Measurements from ENCODE around the gene FZR1. TPM values are rescaled to one million over a fixed set of nuclear protein-coding genes. Genes with fewer than 3 reads are reported as not detected.

Gene FZR1
- total and polyA plus RNA-seq, 2 of the 4 experiments (the other 2 are of a cell fraction): 21.5 to 47.8 TPM

DNA sequence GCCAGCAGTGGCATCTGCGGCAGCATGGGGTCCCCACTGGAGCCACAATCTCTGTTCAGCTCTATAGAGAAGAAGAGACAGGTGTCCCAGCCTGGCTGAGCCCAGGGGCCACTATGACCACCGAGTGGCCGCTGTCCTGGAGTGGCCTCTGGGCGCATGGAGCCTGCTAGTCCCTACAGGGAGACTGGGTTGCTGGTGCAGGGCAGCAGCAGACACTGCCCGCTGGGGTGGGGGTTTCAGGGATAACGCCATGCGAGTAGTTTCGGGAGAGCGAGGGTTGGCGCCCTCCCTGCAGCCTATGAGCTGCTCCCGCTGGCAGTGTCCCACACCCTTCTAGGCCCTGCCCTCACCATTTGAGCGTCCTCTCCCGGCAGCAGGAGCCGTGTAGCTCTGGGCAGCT, 22.0 kb downstream of the FZR1 start:
- H4K20me1 ChIP-seq (ENCODE audit: insufficient read depth, low read length): peaks cover 26% of the 10 kb centered on the region
- H3K36me3 ChIP-seq (ENCODE audit: control insufficient read depth, insufficient read depth, low read length): peaks cover 70% of the 10 kb centered on the region
- no peaks in the 10 kb centered on the region for H3K9me3 ChIP-seq (ENCODE audit: control insufficient read depth, insufficient read depth, low read length)
- H2BK5ac ChIP-seq (ENCODE audit: low read depth, low read length, poor library complexity, severe bottlenecking): no peak overlapping the region
- no peak overlapping the region for H4K5ac ChIP-seq (ENCODE audit: low read depth, low read length)
- H3K4me2 ChIP-seq (ENCODE audit: low read depth, low read length): no peak overlapping the region
- H2BK120ac ChIP-seq (ENCODE audit: low read depth, low read length): no peak overlapping the region
- H3K14ac ChIP-seq (replicated peaks; ENCODE audit: low read depth, low read length): no peak overlapping the region
- intact Hi-C loops (cut with micrococcal nuclease): no loop called here
- H2AK9ac ChIP-seq (replicated peaks; ENCODE audit: low read depth, low read length, poor library complexity): peak overlapping the region; percentile 24
- H4K91ac ChIP-seq (ENCODE audit: insufficient read depth, low read depth, low read length): no peak overlapping the region
- CTCF ChIA-PET: no interaction called here
- no peak overlapping the region for H2AFZ ChIP-seq (replicated peaks; ENCODE audit: low read length, poor library complexity)
- no peak overlapping the region for H2BK15ac ChIP-seq (ENCODE audit: low read depth, low read length)
- peaks cover 20 to 38% of the 10 kb centered on the region in 2 experiments for H3K79me1 ChIP-seq (ENCODE audit: low read depth in 1 of 2, low read length in 2 of 2)
- no peak overlapping the region for H4K8ac ChIP-seq (ENCODE audit: low read depth in 2 of 2, low read length in 2 of 2)
- H3K4me3 ChIP-seq (ENCODE audit: insufficient read depth, low read depth, low read length): no peak overlapping the region
- dilution Hi-C loops (cut with HindIII; ENCODE audit: low sequenced_read_pairs, unreplicated experiment): no loop called here
- no peak overlapping the region for H2BK20ac ChIP-seq (ENCODE audit: low read depth, low read length)
- H3K4me1 ChIP-seq (ENCODE audit: control insufficient read depth, insufficient read depth, low read length): no peaks in the 10 kb centered on the region
- no peak overlapping the region for H3K4ac ChIP-seq (ENCODE audit: low read depth, low read length)
- no peak overlapping the region for H3K23ac ChIP-seq (ENCODE audit: low read depth, low read length)
- H3K56ac ChIP-seq (ENCODE audit: extremely low read depth, insufficient read depth, low read length): no peak overlapping the region
- no peak overlapping the region for H3K9ac ChIP-seq (ENCODE audit: low read depth, low read length)
- POLR2A ChIA-PET (ENCODE audit: unreplicated experiment): no interaction called here
- H3K27ac ChIP-seq (ENCODE audit: insufficient read depth, low read length): no peak overlapping the region
- in situ Hi-C loops (cut with MboI; ENCODE audit: low sequenced_read_pairs): no loop called here
- no peak overlapping the region for H3K18ac ChIP-seq (ENCODE audit: low read depth, low read length)
- WGBS, 2 experiments (ENCODE audit: extremely low coverage in 2 of 2, insufficient read length in 1 of 2): 100% methylated on average over 3 of the region's 14 CpGs; no CpG with 5 or more reads in 1 of the 2 experiments
- DNase-seq: no peak
- no peaks in the 10 kb centered on the region for H3K27me3 ChIP-seq (ENCODE audit: control insufficient read depth, insufficient read depth, low read length)
- no TSS peak for BruUV-seq (replicated peaks)
- ATAC-seq (ENCODE audit: low read depth): no peak
- TF ChIP-seq, protein P1, sequence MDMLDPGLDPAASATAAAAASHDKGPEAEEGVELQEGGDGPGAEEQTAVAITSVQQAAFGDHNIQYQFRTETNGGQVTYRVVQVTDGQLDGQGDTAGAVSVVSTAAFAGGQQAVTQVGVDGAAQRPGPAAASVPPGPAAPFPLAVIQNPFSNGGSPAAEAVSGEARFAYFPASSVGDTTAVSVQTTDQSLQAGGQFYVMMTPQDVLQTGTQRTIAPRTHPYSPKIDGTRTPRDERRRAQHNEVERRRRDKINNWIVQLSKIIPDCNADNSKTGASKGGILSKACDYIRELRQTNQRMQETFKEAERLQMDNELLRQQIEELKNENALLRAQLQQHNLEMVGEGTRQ (IDR thresholded peaks at IDR 0.05; ENCODE audit: low read depth, low read length): no peak
- TF ChIP-seq MXI1 (IDR thresholded peaks at IDR 0.05; ENCODE audit: borderline replicate concordance, low read depth, low read length) (no peak), RAD21 (IDR thresholded peaks at IDR 0.05; ENCODE audit: low read length) (no peak), CHD1 (IDR thresholded peaks at IDR 0.05; ENCODE audit: low read depth, low read length) (no peak), CEBPB (IDR thresholded peaks at IDR 0.05; ENCODE audit: low read depth, low read length) (no peak), RFX5 (IDR thresholded peaks at IDR 0.05; ENCODE audit: low read depth, low read length) (no peak), SMC3 (IDR thresholded peaks at IDR 0.05; ENCODE audit: low read depth, low read length) (no peak), RCOR1 (IDR thresholded peaks at IDR 0.05; ENCODE audit: insufficient replicate concordance, low read length) (no peak), MAZ (IDR thresholded peaks at IDR 0.05; ENCODE audit: borderline replicate concordance, low read depth, low read length) (no peak), NFE2L2 (IDR thresholded peaks at IDR 0.05; ENCODE audit: low read depth, low read length) (no peak), MAFK (IDR thresholded peaks at IDR 0.05; ENCODE audit: low read depth, low read length) (no peak)
- no peak overlapping the region for H2AK5ac ChIP-seq (ENCODE audit: low read depth, low read length)
- peaks cover 6% of the 10 kb centered on the region; the same call in 1 of the 2 replicates for H3K9me1 ChIP-seq (ENCODE audit: insufficient read depth, low read length)

Measured in IMR-90 (cell line).